H1 (cell line): ENCODE data around the gene PDE4B. TPM values are rescaled to one million over a fixed set of nuclear protein-coding genes. Genes with fewer than 3 reads are reported as not detected.

Experiments
- CTCF ChIA-PET: fragments of 300-600 bp; sonication (Branson Sonifier 250); formaldehyde crosslinking; loops from one replicate; lab custom pipeline; 2021; ENCODE audit not compliant: partially characterized antibody; lab: Charles Lee
- POLR2A ChIA-PET: fragments of 300-600 bp; sonication (Branson Sonifier 250); formaldehyde crosslinking; loops from one replicate; lab custom pipeline; 2021; ENCODE audit warnings: inconsistent platforms; ENCODE audit not compliant: partially characterized antibody; lab: Charles Lee
- DNase-seq, 2 experiments: peaks; one replicate each; pipeline versions ENCODE4 v3.0.0 to v3.0.0-alpha.2; 2010 to 2022; ENCODE audit warnings: low spot score in 2 of 2, low read depth in 1 of 2, mixed read lengths in 1 of 2
- FAIRE-seq: peaks from 2 replicates; lab custom pipeline; 2011; peaks lifted over from hg19 to GRCh38; lab: Jason Lieb, UNC
- H2AFZ ChIP-seq: 2 replicates; pipeline ENCODE4 v1.8.1; 2012; ENCODE audit warnings: low read length, inconsistent platforms
- H2AK5ac ChIP-seq: 2 replicates; pipeline ENCODE4 v1.6.1; 2013; ENCODE audit warnings: low read depth, low read length
- H2BK120ac ChIP-seq: replicated peaks from 2 replicates; pipeline ENCODE3; 2013; ENCODE audit warnings: low read depth, low read length, inconsistent platforms
- H2BK12ac ChIP-seq: 2 replicates; pipeline ENCODE4 v1.6.1; 2013; ENCODE audit warnings: low read depth, low read length
- H2BK15ac ChIP-seq: 2 replicates; pipeline ENCODE4 v1.6.1; 2013; ENCODE audit warnings: low read length
- H2BK20ac ChIP-seq: 2 replicates; pipeline ENCODE4 v1.6.1; 2013; ENCODE audit warnings: low read length
- H2BK5ac ChIP-seq: 2 replicates; pipeline ENCODE4 v1.6.1; 2013; ENCODE audit warnings: low read depth, low read length
- H3K14ac ChIP-seq: 2 replicates; pipeline ENCODE4 v1.6.1; 2013; ENCODE audit warnings: inconsistent platforms; ENCODE audit not compliant: insufficient read length
- H3K18ac ChIP-seq: 2 replicates; pipeline ENCODE4 v1.6.1; 2013; ENCODE audit warnings: low read length; ENCODE audit errors: extremely low read depth
- H3K23ac ChIP-seq: 2 replicates; pipeline ENCODE4 v1.6.1; 2013; ENCODE audit warnings: inconsistent platforms; ENCODE audit not compliant: insufficient read length
- H3K23me2 ChIP-seq: 2 replicates; pipeline ENCODE4 v1.6.1; 2013; ENCODE audit warnings: low read depth, low read length
- H3K27ac ChIP-seq: 2 replicates; pipeline ENCODE4 v1.6.1; 2011; ENCODE audit warnings: low read depth, low read length, inconsistent platforms
- H3K27me3 ChIP-seq, 4 experiments: replicated peaks in 1 of 4; 1 replicate in 1 of 4; 2 replicates in 3 of 4; pipeline versions ENCODE4 v1.6.1 to v1.8.1; 2011 to 2013; ENCODE audit warnings: low read length in 3 of 4, mild to moderate bottlenecking in 3 of 4, inconsistent platforms in 2 of 4, mixed read lengths in 2 of 4, moderate library complexity in 1 of 4; ENCODE audit not compliant: control insufficient read depth in 3 of 4, insufficient read depth in 3 of 4; ENCODE audit errors: extremely low read depth in 1 of 4
- H3K36me3 ChIP-seq, 4 experiments: 2 replicates each; pipeline versions ENCODE4 v1.6.1 to v1.8.1; 2011 to 2013; ENCODE audit warnings: mild to moderate bottlenecking in 4 of 4, low read length in 3 of 4, moderate library complexity in 2 of 4, control low read depth in 1 of 4, inconsistent platforms in 1 of 4; ENCODE audit not compliant: insufficient read depth in 4 of 4, control insufficient read depth in 2 of 4
- H3K4ac ChIP-seq: replicated peaks from 2 replicates; pipeline ENCODE3; 2013; ENCODE audit warnings: low read length, low read depth, mixed read lengths, inconsistent platforms; ENCODE audit not compliant: insufficient read length
- H3K4me1 ChIP-seq, 4 experiments: replicated peaks in 1 of 4; 1 replicate in 1 of 4; 2 replicates in 3 of 4; pipeline versions ENCODE4 v1.6.1 to v1.8.1; 2011 to 2013; ENCODE audit warnings: low read length in 3 of 4, inconsistent platforms in 2 of 4, mixed read lengths in 1 of 4; ENCODE audit not compliant: insufficient read depth in 4 of 4, control insufficient read depth in 3 of 4
- H3K4me2 ChIP-seq, 2 experiments: 2 replicates each; pipeline versions ENCODE4 v1.6.1 to v1.8.1; 2011 to 2013; ENCODE audit warnings: low read depth in 2 of 2, low read length in 2 of 2, control low read depth in 1 of 2, inconsistent platforms in 1 of 2, mild to moderate bottlenecking in 1 of 2; ENCODE audit not compliant: insufficient read depth in 1 of 2
- H3K4me3 ChIP-seq, 4 experiments: fragments of 200-600, 300-600 bp in 1 of 4; sonication (generic), shearing (Covaris generic), sonication (Bioruptor Twin) in 1 of 4; 2 replicates each; pipeline versions ENCODE4 v1.5.1 to v1.8.1; 2011 to 2016; ENCODE audit warnings: low read length in 4 of 4, low read depth in 3 of 4, control low read depth in 2 of 4, inconsistent platforms in 2 of 4, mild to moderate bottlenecking in 2 of 4, mixed read lengths in 1 of 4, moderate library complexity in 1 of 4; ENCODE audit not compliant: insufficient read depth in 2 of 4; ENCODE audit errors: extremely low read depth in 1 of 4
- H3K56ac ChIP-seq: replicated peaks from 2 replicates; pipeline ENCODE3; 2013; ENCODE audit warnings: low read depth, mild to moderate bottlenecking, mixed read lengths, low read length, inconsistent platforms; ENCODE audit not compliant: insufficient read length
- H3K79me1 ChIP-seq: 2 replicates; pipeline ENCODE4 v1.6.1; 2013; ENCODE audit warnings: low read depth, low read length, control low read depth
- H3K79me2 ChIP-seq, 2 experiments: 2 replicates each; pipeline versions ENCODE4 v1.6.1 to v1.8.1; 2012 to 2013; ENCODE audit warnings: low read length in 2 of 2, mild to moderate bottlenecking in 2 of 2, inconsistent platforms in 1 of 2; ENCODE audit not compliant: insufficient read depth in 2 of 2, control insufficient read depth in 1 of 2
- H3K9ac ChIP-seq, 4 experiments: replicated peaks in 1 of 4; 1 replicate in 1 of 4; 2 replicates in 3 of 4; pipeline versions ENCODE4 v1.6.1 to v1.8.1; 2011 to 2013; ENCODE audit warnings: low read depth in 3 of 4, low read length in 3 of 4, control low read depth in 2 of 4, mild to moderate bottlenecking in 2 of 4, moderate library complexity in 2 of 4, inconsistent platforms in 1 of 4; ENCODE audit errors: extremely low read depth in 1 of 4
- H3K9me3 ChIP-seq, 2 experiments: 2 replicates each; pipeline versions ENCODE4 v1.6.1 to v1.8.1; 2012 to 2013; ENCODE audit warnings: mild to moderate bottlenecking in 2 of 2, moderate library complexity in 2 of 2, control low read depth in 1 of 2, inconsistent platforms in 1 of 2, low read depth in 1 of 2, low read length in 1 of 2, mixed read lengths in 1 of 2; ENCODE audit not compliant: insufficient read depth in 2 of 2
- H4K20me1 ChIP-seq, 2 experiments: replicated peaks in 1 of 2; 2 replicates each; pipeline versions ENCODE3 to v1.8.1; 2011 to 2013; ENCODE audit warnings: inconsistent platforms in 2 of 2, low read length in 2 of 2, mild to moderate bottlenecking in 1 of 2; ENCODE audit not compliant: insufficient read depth in 2 of 2, control insufficient read depth in 1 of 2
- H4K5ac ChIP-seq: 2 replicates; pipeline ENCODE4 v1.6.1; 2013; ENCODE audit warnings: low read length, low read depth, mixed read lengths, inconsistent platforms; ENCODE audit not compliant: insufficient read length
- H4K8ac ChIP-seq: 2 replicates; pipeline ENCODE4 v1.8.0; 2013; ENCODE audit warnings: mild to moderate bottlenecking, moderate library complexity, low read length, inconsistent platforms; ENCODE audit not compliant: insufficient read depth; ENCODE audit errors: extremely low read depth
- H4K91ac ChIP-seq: replicated peaks from 2 replicates; pipeline ENCODE3; 2013; ENCODE audit warnings: low read length, mixed read lengths, inconsistent platforms; ENCODE audit not compliant: insufficient read length
- BCL11A ChIP-seq, 2 experiments: IDR thresholded peaks; one replicate each; pipeline ENCODE4 v1.6.1; 2011; ENCODE audit warnings: low read depth in 2 of 2, low read length in 2 of 2, mild to moderate bottlenecking in 2 of 2
- RXRA ChIP-seq: IDR thresholded peaks from 2 replicates; pipeline ENCODE4 v1.6.1; 2011; ENCODE audit warnings: low read depth, mild to moderate bottlenecking, low read length, moderate library complexity; ENCODE audit not compliant: insufficient read depth
- TCF12 ChIP-seq: IDR thresholded peaks from 2 replicates; pipeline ENCODE4 v1.6.1; 2011; ENCODE audit warnings: low read depth, mild to moderate bottlenecking, low read length
- WGBS, 2 experiments: shearing (Covaris generic) in 1 of 2; methylation state at CpG; one replicate each; pipeline versions ENCODE4 v1.1.6 to v1.1.7; 2013 to 2015; ENCODE audit warnings: low lambda C conversion rate in 2 of 2, mixed read lengths in 2 of 2, inconsistent platforms in 1 of 2, low coverage in 1 of 2, missing lambda C conversion rate in 1 of 2; ENCODE audit not compliant: insufficient replicate concordance in 2 of 2, insufficient coverage in 1 of 2, insufficient read length in 1 of 2; ENCODE audit errors: extremely low coverage in 1 of 2, missing lambda C conversion rate in 1 of 2; 5-methylcytosine and 5-hydroxymethylcytosine counted together
- polyA plus RNA-seq, 7 experiments: library from polyadenylated mRNA; depleted of rRNA in 3 of 7; stranded (reverse) in 5 of 7; unstranded in 2 of 7; fragments of >200 nt in 5 of 7; fragments of 200-250 nt in 2 of 7; gene quantifications; 1 replicate in 5 of 7; 2 replicates in 1 of 7; 4 replicates in 1 of 7; pipeline versions ENCODE4 v1.2.1 to v1.2.3, GENCODE V29; 2011 to 2013; ENCODE audit warnings: missing spikeins in 2 of 7, mixed read lengths in 2 of 7
- total RNA-seq: library from RNA; stranded (reverse); fragmentation: NEBNext Ultra II Directional; extraction: Animal tissue kit (Norgen Biotek cat#: 25700); gene quantifications from 2 replicates; pipeline ENCODE4 v1.2.1, GENCODE V29; 2021

The PDE4B gene
- total and polyA plus RNA-seq, 2 of the 8 experiments (the other 6 are each of a cell fraction or from before 2014, with no cell fraction given), result 5.0 to 15.1 TPM

- no peaks in the 10 kb centered on the region for H3K27me3 ChIP-seq
- H3K4ac ChIP-seq, result no peak overlapping the region
- H3K27ac ChIP-seq, result no peak overlapping the region
- no peak overlapping the region for H2BK120ac ChIP-seq
- no peak for TF ChIP-seq TCF12
- no peak for TF ChIP-seq BCL11A (IDR thresholded peaks at IDR 0.05; ENCODE audit: low read depth in 2 of 2, low read length in 2 of 2)
- no peak for TF ChIP-seq RXRA
- POLR2A ChIA-PET, result no interaction called here
- WGBS, 2 experiments, result 93% methylated on average over 3 of the region's 3 CpGs; no CpG with 5 or more reads in 1 of the 2 experiments
- H3K9me3 ChIP-seq, result no peaks in the 10 kb centered on the region
- no peaks in the 10 kb centered on the region for H4K20me1 ChIP-seq
- no peak overlapping the region for H2BK5ac ChIP-seq
- no peak overlapping the region for H2BK15ac ChIP-seq
- DNase-seq (no peak), FAIRE-seq (no peak)
- H3K23me2 ChIP-seq, result no peaks in the 10 kb centered on the region
- CTCF ChIA-PET, result interaction anchor here (1.0 to 1.2 kb wide), 3 partner anchors 251 to 454 kb away, joined by 3 to 8 read pairs (median 5); no protein-coding TSS in a partner anchor
- H3K23ac ChIP-seq, result no peak overlapping the region
- H3K9ac ChIP-seq, result no peak overlapping the region
- H2BK12ac ChIP-seq, result no peak overlapping the region
- no peak overlapping the region for H3K14ac ChIP-seq
- H3K36me3 ChIP-seq, result no peaks in the 10 kb centered on the region
- H2BK20ac ChIP-seq, result no peak overlapping the region
- no peak overlapping the region for H2AK5ac ChIP-seq
- no peak overlapping the region for H4K91ac ChIP-seq
- H3K4me2 ChIP-seq, result no peak overlapping the region
- no peaks in the 10 kb centered on the region for H3K79me1 ChIP-seq
- no peaks in the 10 kb centered on the region for H3K79me2 ChIP-seq
- no peak overlapping the region for H4K5ac ChIP-seq
- no peak overlapping the region for H3K56ac ChIP-seq
- H3K4me3 ChIP-seq, result no peak overlapping the region
- no peak overlapping the region for H3K18ac ChIP-seq
- no peak overlapping the region for H4K8ac ChIP-seq
- no peaks in the 10 kb centered on the region for H3K4me1 ChIP-seq
- H2AFZ ChIP-seq, result no peak overlapping the region
Observed at GRCh38 chr1:65991694-65992093, 199.0 kb downstream of the PDE4B start.
